ENCODE results near the gene FBXO39.
"Not testable (repeated sequence)": the region's sequence is repeated elsewhere in the genome, so short reads cannot be mapped to it uniquely, and the experiment has no call there.

FBXO39 gene

GRCh38 chr17:6775871-6776405, at the start of gene FBXO39:
FBXO39 (plus strand) TSS chr17:6776215; CDS start chr17:6779869, 3,654 bp downstream.
- no peak for DNase-seq

- DNase-seq: no peak
Measured at GRCh38 chr17:6729531-6729930, 46.5 kb upstream of the FBXO39 start.

GRCh38 chr17:6746665-6747064, 29.4 kb upstream of the FBXO39 start:
- DNase-seq: not testable (repeated sequence)

- DNase-seq: no peak
Measured at GRCh38 chr17:6748617-6749016, 27.4 kb upstream of the FBXO39 start.

- DNase-seq: peak; percentile 23
Measured at GRCh38 chr17:6749519-6749918, 26.5 kb upstream of the FBXO39 start.

GRCh38 chr17:6752068-6752909, 23.7 kb upstream of the FBXO39 start:
- no peak for DNase-seq

- peak; percentile 41 for DNase-seq
Measured at GRCh38 chr17:6753006-6753445, 23.0 kb upstream of the FBXO39 start.

GRCh38 chr17:6753546-6753945, 22.5 kb upstream of the FBXO39 start:
- no peak for DNase-seq

GRCh38 chr17:6755281-6755680, 20.7 kb upstream of the FBXO39 start:
- DNase-seq: no peak

GRCh38 chr17:6755731-6756184, 20.3 kb upstream of the FBXO39 start, which contains the start of gene XAF1:
XAF1 (plus strand) TSS chr17:6756046; CDS start chr17:6756079, 33 bp downstream.
- DNase-seq: peak; percentile 72

GRCh38 chr17:6756425-6757031, 19.5 kb upstream of the FBXO39 start:
- peak; percentile 12 for DNase-seq

- no peak for DNase-seq
Measured at GRCh38 chr17:6757747-6758146, 18.3 kb upstream of the FBXO39 start.

- no peak for DNase-seq
Measured at GRCh38 chr17:6761779-6762178, 14.2 kb upstream of the FBXO39 start.

GRCh38 chr17:6768447-6768846, 7.6 kb upstream of the FBXO39 start:
- no peak for DNase-seq

- DNase-seq: no peak
Measured at GRCh38 chr17:6772016-6772415, 4.0 kb upstream of the FBXO39 start.

GRCh38 chr17:6774906-6775305, 1.1 kb upstream of the FBXO39 start:
- DNase-seq: not testable (repeated sequence)

GRCh38 chr17:6779411-6779810, 3.4 kb downstream of the FBXO39 start:
- no peak for DNase-seq

GRCh38 chr17:6780001-6780400, 4.0 kb downstream of the FBXO39 start:
- no peak for DNase-seq

GRCh38 chr17:6780886-6781285, 4.9 kb downstream of the FBXO39 start:
- no peak for DNase-seq

- DNase-seq: no peak
Measured at GRCh38 chr17:6782244-6782643, 6.2 kb downstream of the FBXO39 start.

- no peak for DNase-seq
Measured at GRCh38 chr17:6786618-6787017, 10.6 kb downstream of the FBXO39 start.

- DNase-seq: no peak
Measured at GRCh38 chr17:6787081-6787693, 11.2 kb downstream of the FBXO39 start.

GRCh38 chr17:6789146-6789545, 13.1 kb downstream of the FBXO39 start:
- DNase-seq: no peak

All from activated CD4-positive, alpha-beta T cell treated with anti-CD3 and anti-CD28 coated beads, Interleukin-2, Interleukin-6, amounts not matched to agents 100 ng/mL and 50 ng/mL, durations not matched to agents 16 hours and 8 hours (primary cell).